NCI-H510A (cell line): ENCODE measurements around the gene SHANK1.

ENCODE experiments used
- DNase-seq: peaks from one replicate; lab custom pipeline; 2025; lab: John Stamatoyannopoulos, UW

Gene SHANK1

GRCh38 chr19:50659318-50660087 lies 60.1 kb downstream of the SHANK1 start:
- DNase-seq, result no peak

GRCh38 chr19:50658441-50659317 lies 60.9 kb downstream of the SHANK1 start:
- no peak for DNase-seq

- no peak for DNase-seq
Measured at GRCh38 chr19:50657712-50658440, 61.7 kb downstream of the SHANK1 start.

- no peak for DNase-seq
Measured at GRCh38 chr19:50657222-50657669, 62.4 kb downstream of the SHANK1 start.

GRCh38 chr19:50654882-50655281 lies 64.7 kb downstream of the SHANK1 start:
- no peak for DNase-seq

- no peak for DNase-seq
Measured at GRCh38 chr19:50652722-50653121, 66.9 kb downstream of the SHANK1 start.

GRCh38 chr19:50651174-50651573 lies 68.4 kb downstream of the SHANK1 start:
- no peak for DNase-seq

GRCh38 chr19:50649433-50650391 lies 69.9 kb downstream of the SHANK1 start, which contains the start of gene C19orf81:
C19orf81 (plus strand) TSS chr19:50649445; CDS start chr19:50649445, 0 bp downstream.
- DNase-seq, result no peak

- no peak for DNase-seq
Measured at GRCh38 chr19:50648659-50649058, 70.9 kb downstream of the SHANK1 start.

GRCh38 chr19:50647879-50648615 lies 71.6 kb downstream of the SHANK1 start:
- DNase-seq, result no peak

GRCh38 chr19:50646074-50646807 lies 73.4 kb downstream of the SHANK1 start:
- no peak for DNase-seq

- DNase-seq, result no peak
Measured at GRCh38 chr19:50645107-50645506, 74.5 kb downstream of the SHANK1 start.

GRCh38 chr19:50644315-50644915 lies 75.2 kb downstream of the SHANK1 start:
- DNase-seq, result no peak

- DNase-seq, result no peak
Measured at GRCh38 chr19:50640368-50640767, 79.2 kb downstream of the SHANK1 start.

- DNase-seq, result no peak
Measured at GRCh38 chr19:50639121-50640112, 80.2 kb downstream of the SHANK1 start, which contains the start of gene SYT3. SYT3 (minus strand) TSS chr19:50639881; CDS start chr19:50637411, 2,470 bp downstream.

- DNase-seq, result no peak
Measured at GRCh38 chr19:50638600-50638999, 81.0 kb downstream of the SHANK1 start.

GRCh38 chr19:50636317-50637085 lies 83.1 kb downstream of the SHANK1 start:
- no peak for DNase-seq
